ENCODE results near the gene MRPL46. TPM values are rescaled to one million over a fixed set of nuclear protein-coding genes. Genes with fewer than 3 reads are reported as not detected.
"Not testable (repeated sequence)": the region's sequence is repeated elsewhere in the genome, so short reads cannot be mapped to it uniquely, and the experiment has no call there.

The MRPL46 gene
- total RNA-seq, 1 experiment from 2014 or later: 34.1 TPM

GRCh38 chr15:88489321-88489720, 22.1 kb upstream of the MRPL46 start:
- Histone ChIP-seq H3K36me3 (no peaks in the 10 kb centered on the region), H3K4me3 (no peak overlapping the region), H3K27ac (no peak overlapping the region), H3K9me3 (replicated peaks) (no peaks in the 10 kb centered on the region), H3K27me3 (no peaks in the 10 kb centered on the region), H3K4me1 (peaks cover 31% of the 10 kb centered on the region)
- no peak for DNase-seq

- Histone ChIP-seq H3K36me3 (no peaks in the 10 kb centered on the region), H3K27ac (no peak overlapping the region), H3K9me3 (replicated peaks) (no peaks in the 10 kb centered on the region), H3K4me1 (peaks cover 44% of the 10 kb centered on the region), H3K27me3 (no peaks in the 10 kb centered on the region), H3K4me3 (no peak overlapping the region)
- no peak for DNase-seq
Measured at GRCh38 chr15:88487796-88488523, 20.8 kb upstream of the MRPL46 start.

GRCh38 chr15:88487178-88487795, 20.1 kb upstream of the MRPL46 start:
- no peak for DNase-seq
- H3K4me1 ChIP-seq: peaks cover 45% of the 10 kb centered on the region
- H3K27ac ChIP-seq: no peak overlapping the region
- H3K27me3 ChIP-seq: no peaks in the 10 kb centered on the region
- no peaks in the 10 kb centered on the region for H3K36me3 ChIP-seq
- no peaks in the 10 kb centered on the region for H3K9me3 ChIP-seq (replicated peaks)
- H3K4me3 ChIP-seq: no peak overlapping the region

- Histone ChIP-seq H3K36me3 (no peaks in the 10 kb centered on the region), H3K27me3 (no peaks in the 10 kb centered on the region), H3K4me3 (no peak overlapping the region), H3K27ac (peak overlapping the region; percentile 76), H3K4me1 (peaks cover 45% of the 10 kb centered on the region), H3K9me3 (replicated peaks) (no peaks in the 10 kb centered on the region)
- DNase-seq: peak; percentile 97 to 98
Measured at GRCh38 chr15:88484682-88485331, 17.6 kb upstream of the MRPL46 start.

GRCh38 chr15:88482263-88482662, 15.1 kb upstream of the MRPL46 start:
- H3K27me3 ChIP-seq: no peaks in the 10 kb centered on the region
- 0 out of 2 replicates have a peak, but pooled peaks cover 5% of the 10 kb centered on the region for H3K36me3 ChIP-seq
- DNase-seq: no peak
- no peak overlapping the region for H3K4me3 ChIP-seq
- no peak overlapping the region for H3K27ac ChIP-seq
- H3K4me1 ChIP-seq: peaks cover 38% of the 10 kb centered on the region
- no peaks in the 10 kb centered on the region for H3K9me3 ChIP-seq (replicated peaks)

GRCh38 chr15:88480981-88481380, 13.8 kb upstream of the MRPL46 start:
- Histone ChIP-seq H3K27me3 (no peaks in the 10 kb centered on the region), H3K36me3 (peaks cover 14% of the 10 kb centered on the region)

GRCh38 chr15:88479169-88479568, 12.0 kb upstream of the MRPL46 start:
- H3K9me3 ChIP-seq (replicated peaks): no peaks in the 10 kb centered on the region
- peaks cover 14% of the 10 kb centered on the region for H3K4me1 ChIP-seq
- H3K27me3 ChIP-seq: no peaks in the 10 kb centered on the region
- H3K36me3 ChIP-seq: peaks cover 24% of the 10 kb centered on the region
- no peak overlapping the region for H3K4me3 ChIP-seq
- DNase-seq: no peak
- no peak overlapping the region for H3K27ac ChIP-seq

More at GRCh38 chr15:88480981-88481380, 13.8 kb upstream of the MRPL46 start:
- no peak overlapping the region for H3K27ac ChIP-seq
- H3K4me3 ChIP-seq: no peak overlapping the region
- DNase-seq: no peak
- peaks cover 28% of the 10 kb centered on the region for H3K4me1 ChIP-seq
- H3K9me3 ChIP-seq (replicated peaks): no peaks in the 10 kb centered on the region

GRCh38 chr15:88477904-88478303, 10.7 kb upstream of the MRPL46 start:
- H3K36me3 ChIP-seq: peaks cover 31% of the 10 kb centered on the region

GRCh38 chr15:88477126-88477525, 9.9 kb upstream of the MRPL46 start:
- Histone ChIP-seq H3K4me1 (0 out of 2 replicates have a peak, but pooled peaks cover 2% of the 10 kb centered on the region), H3K36me3 (peaks cover 37% of the 10 kb centered on the region)

More at GRCh38 chr15:88477904-88478303, 10.7 kb upstream of the MRPL46 start:
- Histone ChIP-seq H3K27ac (no peak overlapping the region), H3K4me1 (peaks cover 3% of the 10 kb centered on the region; the same call in 1 of the 2 replicates), H3K9me3 (replicated peaks) (no peaks in the 10 kb centered on the region), H3K27me3 (no peaks in the 10 kb centered on the region), H3K4me3 (no peak overlapping the region)
- no peak for DNase-seq

GRCh38 chr15:88476635-88477060, 9.5 kb upstream of the MRPL46 start:
- H3K36me3 ChIP-seq: peaks cover 40% of the 10 kb centered on the region
- H3K27ac ChIP-seq: no peak overlapping the region
- peak; percentile 66 to 78 for DNase-seq
- no peaks in the 10 kb centered on the region for H3K9me3 ChIP-seq (replicated peaks)
- no peaks in the 10 kb centered on the region for H3K27me3 ChIP-seq
- no peak overlapping the region for H3K4me3 ChIP-seq
- 0 out of 2 replicates have a peak, but pooled peaks cover 2% of the 10 kb centered on the region for H3K4me1 ChIP-seq

More at GRCh38 chr15:88477126-88477525, 9.9 kb upstream of the MRPL46 start:
- H3K27me3 ChIP-seq: no peaks in the 10 kb centered on the region
- H3K9me3 ChIP-seq (replicated peaks): no peaks in the 10 kb centered on the region
- no peak for DNase-seq
- H3K4me3 ChIP-seq: no peak overlapping the region
- no peak overlapping the region for H3K27ac ChIP-seq

GRCh38 chr15:88473661-88474293, 6.6 kb upstream of the MRPL46 start:
- not testable (repeated sequence) for H3K4me1 ChIP-seq; H3K27ac ChIP-seq; H3K27me3 ChIP-seq; H3K9me3 ChIP-seq (replicated peaks); H3K4me3 ChIP-seq; DNase-seq
- H3K36me3 ChIP-seq: peaks cover 40% of the 10 kb centered on the region

GRCh38 chr15:88472225-88472624, 5.0 kb upstream of the MRPL46 start:
- Histone ChIP-seq H3K9me3 (replicated peaks) (no peaks in the 10 kb centered on the region), H3K36me3 (peaks cover 35% of the 10 kb centered on the region), H3K4me1 (peaks cover 2% of the 10 kb centered on the region; the same call in 1 of the 2 replicates), H3K4me3 (no peak overlapping the region), H3K27me3 (no peaks in the 10 kb centered on the region), H3K27ac (no peak overlapping the region)
- no peak for DNase-seq

- Histone ChIP-seq H3K27me3 (no peaks in the 10 kb centered on the region), H3K27ac (no peak overlapping the region), H3K36me3 (peaks cover 24% of the 10 kb centered on the region), H3K4me3 (no peak overlapping the region), H3K9me3 (replicated peaks) (no peaks in the 10 kb centered on the region), H3K4me1 (no peaks in the 10 kb centered on the region; the same call in 1 of the 2 replicates)
- no peak for DNase-seq
Measured at GRCh38 chr15:88470625-88471372, 3.6 kb upstream of the MRPL46 start.

- no peaks in the 10 kb centered on the region for H3K27me3 ChIP-seq
- H3K4me1 ChIP-seq: no peaks in the 10 kb centered on the region; the same call in 1 of the 2 replicates
- no peak overlapping the region for H3K4me3 ChIP-seq
- DNase-seq: no peak
- peaks cover 17% of the 10 kb centered on the region for H3K36me3 ChIP-seq
- H3K9me3 ChIP-seq (replicated peaks): no peaks in the 10 kb centered on the region
- no peak overlapping the region for H3K27ac ChIP-seq
Measured at GRCh38 chr15:88469321-88469720, 2.1 kb upstream of the MRPL46 start.
